WTC11 (cell line): ENCODE measurements around the gene VMAC. TPM values are rescaled to one million over a fixed set of nuclear protein-coding genes. Genes with fewer than 3 reads are reported as not detected.

Source experiments
- ATAC-seq: fragments of 200-7000 bp; cut with Tn5 transposase; 2 replicates; pipeline ENCODE4 v1.10.0; 2021; ENCODE audit warnings: mild to moderate bottlenecking, moderate library complexity
- CTCF ChIA-PET: fragments of 300-600 bp; sonication (Branson Sonifier 250); formaldehyde crosslinking; loops from one replicate; lab custom pipeline; 2021; ENCODE audit warnings: antibody characterized with exemption; lab: Charles Lee
- POLR2A ChIA-PET: fragments of 350-600 bp; sonication (Branson Sonifier 250); formaldehyde crosslinking; loops from one replicate; lab custom pipeline; 2021; ENCODE audit warnings: antibody characterized with exemption; lab: Charles Lee
- DNase-seq: peaks from one replicate; pipeline ENCODE4 v3.0.0; 2021; ENCODE audit warnings: low spot score
- H3K27ac Mint-ChIP-seq: 2 replicates; pipeline ENCODE4 v1.8.0; 2021; ENCODE audit warnings: mixed read lengths
- H3K27me3 Mint-ChIP-seq: 2 replicates; pipeline ENCODE4 v1.8.0; 2021; ENCODE audit warnings: low read depth, mild to moderate bottlenecking, moderate library complexity, mixed read lengths
- H3K36me3 Mint-ChIP-seq: 2 replicates; pipeline ENCODE4 v1.8.0; 2021; ENCODE audit warnings: mixed read lengths
- H3K4me1 Mint-ChIP-seq: 2 replicates; pipeline ENCODE4 v1.8.0; 2022; ENCODE audit warnings: mixed read lengths
- H3K4me3 Mint-ChIP-seq: 2 replicates; pipeline ENCODE4 v1.8.0; 2021; ENCODE audit warnings: mild to moderate bottlenecking, moderate library complexity, mixed read lengths
- H3K9me3 Mint-ChIP-seq: 2 replicates; pipeline ENCODE4 v1.8.0; 2021; ENCODE audit warnings: mixed read lengths
- ATF2 ChIP-seq: sonication (generic); formaldehyde crosslinking; IDR thresholded peaks from 2 replicates; pipeline ENCODE4 v1.8.1; 2022; ENCODE audit warnings: low read depth, missing genetic modification reagents, borderline replicate concordance
- ETV6 ChIP-seq: sonication (generic); formaldehyde crosslinking; IDR thresholded peaks from 2 replicates; pipeline ENCODE4 v1.8.1; 2022; ENCODE audit warnings: mild to moderate bottlenecking, missing genetic modification reagents
- FOXP1 ChIP-seq: sonication (generic); formaldehyde crosslinking; IDR thresholded peaks from 2 replicates; pipeline ENCODE4 v1.8.0; 2022; ENCODE audit warnings: missing genetic modification reagents, mild to moderate bottlenecking, moderate library complexity, borderline replicate concordance
- GRHL2 ChIP-seq: fragments of 250-450 bp; sonication (Bioruptor Pico); IDR thresholded peaks from 2 replicates; pipeline ENCODE4 v1.8.0; 2022; ENCODE audit warnings: mild to moderate bottlenecking, moderate library complexity; ENCODE audit not compliant: insufficient replicate concordance, severe bottlenecking
- HMGA2 ChIP-seq: fragments of 250-450 bp; sonication (Bioruptor Pico); IDR thresholded peaks from 2 replicates; pipeline ENCODE4 v1.4.0; 2021; ENCODE audit warnings: mild to moderate bottlenecking, moderate library complexity
- IRF1 ChIP-seq: sonication (generic); formaldehyde crosslinking; IDR thresholded peaks from 2 replicates; pipeline ENCODE4 v1.8.0; 2023; ENCODE audit warnings: missing genetic modification reagents
- IRF2 ChIP-seq: sonication (generic); formaldehyde crosslinking; IDR thresholded peaks from 2 replicates; pipeline ENCODE4 v1.8.0; 2022; ENCODE audit warnings: low read depth, missing genetic modification reagents, borderline replicate concordance
- MYBL2 ChIP-seq: sonication (generic); formaldehyde crosslinking; IDR thresholded peaks from 2 replicates; pipeline ENCODE4 v1.8.1; 2023; ENCODE audit warnings: mild to moderate bottlenecking, moderate library complexity, missing genetic modification reagents
- OVOL2 ChIP-seq: fragments of 250-450 bp; sonication (Bioruptor Pico); IDR thresholded peaks from 2 replicates; pipeline ENCODE4 v1.9.0; 2021; ENCODE audit warnings: mild to moderate bottlenecking, borderline replicate concordance
- PRRX2 ChIP-seq: fragments of 250-450 bp; sonication (Bioruptor Pico); IDR thresholded peaks from 2 replicates; pipeline ENCODE4 v1.8.0; 2021; ENCODE audit warnings: mild to moderate bottlenecking
- SP1 ChIP-seq: sonication (generic); formaldehyde crosslinking; conservative IDR thresholded peaks from 2 replicates; pipeline ENCODE4 v1.8.1; 2022; ENCODE audit warnings: missing genetic modification reagents
- TP53 ChIP-seq: sonication (generic); formaldehyde crosslinking; IDR thresholded peaks from 2 replicates; pipeline ENCODE4 v1.8.1; 2023; ENCODE audit warnings: mild to moderate bottlenecking, missing genetic modification reagents
- ZNF219 ChIP-seq: sonication (generic); formaldehyde crosslinking; IDR thresholded peaks from 2 replicates; pipeline ENCODE4 v1.8.0; 2023; ENCODE audit warnings: missing genetic modification reagents, mild to moderate bottlenecking, borderline replicate concordance
- ZNF416 ChIP-seq: fragments of 250-450 bp; sonication (Bioruptor Pico); IDR thresholded peaks from 2 replicates; pipeline ENCODE4 v1.9.0; 2021; ENCODE audit warnings: mild to moderate bottlenecking, inconsistent platforms
- total RNA-seq: library from RNA; stranded (reverse); gene quantifications from 3 replicates; pipeline ENCODE4 v1.2.3, GENCODE V29; 2021
- TF ChIP-seq, protein P1 (sequence below): fragments of 250-450 bp; sonication (Bioruptor Pico); IDR thresholded peaks from 2 replicates; pipeline ENCODE4 v1.8.0; 2021; ENCODE audit warnings: mild to moderate bottlenecking
- TF ChIP-seq, protein P2 (sequence below): sonication (generic); formaldehyde crosslinking; IDR thresholded peaks from 2 replicates; pipeline ENCODE4 v1.8.0; 2023; ENCODE audit warnings: missing genetic modification reagents, mild to moderate bottlenecking, borderline replicate concordance
- TF ChIP-seq, protein P3 (sequence below): sonication (generic); formaldehyde crosslinking; IDR thresholded peaks from 2 replicates; pipeline ENCODE4 v1.8.1; 2022; ENCODE audit warnings: mild to moderate bottlenecking, moderate library complexity, missing genetic modification reagents

VMAC gene
- total RNA-seq, 1 experiment from 2014 or later = 2.5 TPM

DNA sequence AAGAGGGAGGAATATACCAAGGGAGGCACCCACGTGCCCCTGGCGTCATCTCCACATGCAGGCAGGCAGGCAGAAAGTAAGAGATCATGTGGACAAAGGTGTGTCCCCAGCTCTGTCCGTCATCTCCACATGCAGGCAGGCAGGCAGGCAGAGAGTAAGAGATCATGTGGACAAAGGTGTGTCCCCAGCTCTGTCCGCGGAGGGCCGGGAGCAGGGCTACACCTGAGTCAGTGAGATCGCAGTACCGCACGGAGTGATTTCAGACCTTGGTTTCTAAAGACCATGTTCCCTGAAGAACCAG lies 31.6 kb downstream of the VMAC start (continued):
- TF ChIP-seq GRHL2 (CRISPR knock-in tag) = no peak
- TF ChIP-seq FOXP1 (CRISPR knock-in tag) = no peak
- no peak for TF ChIP-seq ZNF416 (CRISPR knock-in tag)
- no peak for TF ChIP-seq TP53 (CRISPR knock-in tag)
- no peak for TF ChIP-seq OVOL2 (CRISPR knock-in tag)
- no peak for TF ChIP-seq HMGA2 (CRISPR knock-in tag)
- TF ChIP-seq, protein P1, sequence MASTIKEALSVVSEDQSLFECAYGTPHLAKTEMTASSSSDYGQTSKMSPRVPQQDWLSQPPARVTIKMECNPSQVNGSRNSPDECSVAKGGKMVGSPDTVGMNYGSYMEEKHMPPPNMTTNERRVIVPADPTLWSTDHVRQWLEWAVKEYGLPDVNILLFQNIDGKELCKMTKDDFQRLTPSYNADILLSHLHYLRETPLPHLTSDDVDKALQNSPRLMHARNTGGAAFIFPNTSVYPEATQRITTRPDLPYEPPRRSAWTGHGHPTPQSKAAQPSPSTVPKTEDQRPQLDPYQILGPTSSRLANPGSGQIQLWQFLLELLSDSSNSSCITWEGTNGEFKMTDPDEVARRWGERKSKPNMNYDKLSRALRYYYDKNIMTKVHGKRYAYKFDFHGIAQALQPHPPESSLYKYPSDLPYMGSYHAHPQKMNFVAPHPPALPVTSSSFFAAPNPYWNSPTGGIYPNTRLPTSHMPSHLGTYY = no peak

- Mint-ChIP-seq H3K36me3 (peaks cover 27% of the 10 kb centered on the region), H3K27me3 (no peaks in the 10 kb centered on the region), H3K27ac (peak overlapping the region; percentile 63; the same call in 1 of the 2 replicates), H3K4me1 (peaks cover 4% of the 10 kb centered on the region; the same call in 1 of the 2 replicates), H3K4me3 (no peak overlapping the region), H3K9me3 (no peaks in the 10 kb centered on the region)
- CTCF ChIA-PET = interaction anchor here (0.6 to 2.5 kb wide), 4 partner anchors 31 to 845 kb away, joined by 3 to 11 read pairs (median 6); no protein-coding TSS in a partner anchor
- POLR2A ChIA-PET = interaction anchor here (0.7 kb wide), 1 partner anchor 11 kb away, joined by 3 read pairs; no protein-coding TSS in a partner anchor
- ATAC-seq = no peak
- TF ChIP-seq MYBL2 (CRISPR knock-in tag) (no peak), IRF1 (CRISPR knock-in tag) (no peak), ETV6 (CRISPR knock-in tag) (no peak), PRRX2 (no peak), SP1 (CRISPR knock-in tag) (no peak), IRF2 (CRISPR knock-in tag) (no peak), ZNF219 (CRISPR knock-in tag) (no peak), ATF2 (CRISPR knock-in tag) (no peak)
- TF ChIP-seq, protein P2, sequence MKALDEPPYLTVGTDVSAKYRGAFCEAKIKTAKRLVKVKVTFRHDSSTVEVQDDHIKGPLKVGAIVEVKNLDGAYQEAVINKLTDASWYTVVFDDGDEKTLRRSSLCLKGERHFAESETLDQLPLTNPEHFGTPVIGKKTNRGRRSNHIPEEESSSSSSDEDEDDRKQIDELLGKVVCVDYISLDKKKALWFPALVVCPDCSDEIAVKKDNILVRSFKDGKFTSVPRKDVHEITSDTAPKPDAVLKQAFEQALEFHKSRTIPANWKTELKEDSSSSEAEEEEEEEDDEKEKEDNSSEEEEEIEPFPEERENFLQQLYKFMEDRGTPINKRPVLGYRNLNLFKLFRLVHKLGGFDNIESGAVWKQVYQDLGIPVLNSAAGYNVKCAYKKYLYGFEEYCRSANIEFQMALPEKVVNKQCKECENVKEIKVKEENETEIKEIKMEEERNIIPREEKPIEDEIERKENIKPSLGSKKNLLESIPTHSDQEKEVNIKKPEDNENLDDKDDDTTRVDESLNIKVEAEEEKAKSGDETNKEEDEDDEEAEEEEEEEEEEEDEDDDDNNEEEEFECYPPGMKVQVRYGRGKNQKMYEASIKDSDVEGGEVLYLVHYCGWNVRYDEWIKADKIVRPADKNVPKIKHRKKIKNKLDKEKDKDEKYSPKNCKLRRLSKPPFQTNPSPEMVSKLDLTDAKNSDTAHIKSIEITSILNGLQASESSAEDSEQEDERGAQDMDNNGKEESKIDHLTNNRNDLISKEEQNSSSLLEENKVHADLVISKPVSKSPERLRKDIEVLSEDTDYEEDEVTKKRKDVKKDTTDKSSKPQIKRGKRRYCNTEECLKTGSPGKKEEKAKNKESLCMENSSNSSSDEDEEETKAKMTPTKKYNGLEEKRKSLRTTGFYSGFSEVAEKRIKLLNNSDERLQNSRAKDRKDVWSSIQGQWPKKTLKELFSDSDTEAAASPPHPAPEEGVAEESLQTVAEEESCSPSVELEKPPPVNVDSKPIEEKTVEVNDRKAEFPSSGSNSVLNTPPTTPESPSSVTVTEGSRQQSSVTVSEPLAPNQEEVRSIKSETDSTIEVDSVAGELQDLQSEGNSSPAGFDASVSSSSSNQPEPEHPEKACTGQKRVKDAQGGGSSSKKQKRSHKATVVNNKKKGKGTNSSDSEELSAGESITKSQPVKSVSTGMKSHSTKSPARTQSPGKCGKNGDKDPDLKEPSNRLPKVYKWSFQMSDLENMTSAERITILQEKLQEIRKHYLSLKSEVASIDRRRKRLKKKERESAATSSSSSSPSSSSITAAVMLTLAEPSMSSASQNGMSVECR = no peak
- TF ChIP-seq, protein P1 = no peak
- TF ChIP-seq, protein P3, sequence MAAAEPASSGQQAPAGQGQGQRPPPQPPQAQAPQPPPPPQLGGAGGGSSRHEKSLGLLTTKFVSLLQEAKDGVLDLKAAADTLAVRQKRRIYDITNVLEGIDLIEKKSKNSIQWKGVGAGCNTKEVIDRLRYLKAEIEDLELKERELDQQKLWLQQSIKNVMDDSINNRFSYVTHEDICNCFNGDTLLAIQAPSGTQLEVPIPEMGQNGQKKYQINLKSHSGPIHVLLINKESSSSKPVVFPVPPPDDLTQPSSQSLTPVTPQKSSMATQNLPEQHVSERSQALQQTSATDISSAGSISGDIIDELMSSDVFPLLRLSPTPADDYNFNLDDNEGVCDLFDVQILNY (CRISPR knock-in tag) = no peak
- DNase-seq = no peak
Observed at GRCh38 chr19:5937550-5937949, 32.9 kb downstream of the VMAC start.
